Endothelial cell (in vitro differentiated cells): ENCODE measurements around the gene SGPP1. TPM values are rescaled to one million over a fixed set of nuclear protein-coding genes. Genes with fewer than 3 reads are reported as not detected.
"Not testable (repeated sequence)": the region's sequence is repeated elsewhere in the genome, so short reads cannot be mapped to it uniquely, and the experiment has no call there.

Source experiments
- DNase-seq: peaks from one replicate; pipeline ENCODE4 v3.0.0; 2021; ENCODE audit warnings: low spot score
- H3K27ac Mint-ChIP-seq: one replicate; pipeline ENCODE4 v1.8.0; 2021; ENCODE audit warnings: mixed read lengths, inconsistent platforms; ENCODE audit not compliant: unreplicated experiment
- H3K27me3 Mint-ChIP-seq: one replicate; pipeline ENCODE4 v1.8.0; 2021; ENCODE audit warnings: mild to moderate bottlenecking, moderate library complexity, mixed read lengths, inconsistent platforms; ENCODE audit not compliant: unreplicated experiment
- H3K36me3 Mint-ChIP-seq: one replicate; pipeline ENCODE4 v1.8.0; 2021; ENCODE audit warnings: mild to moderate bottlenecking, low read depth, mixed read lengths, inconsistent platforms; ENCODE audit not compliant: unreplicated experiment
- H3K4me1 Mint-ChIP-seq: one replicate; pipeline ENCODE4 v1.8.0; 2021; ENCODE audit warnings: mild to moderate bottlenecking, mixed read lengths, inconsistent platforms; ENCODE audit not compliant: unreplicated experiment
- H3K4me3 Mint-ChIP-seq: one replicate; pipeline ENCODE4 v1.8.0; 2021; ENCODE audit warnings: mild to moderate bottlenecking, mixed read lengths, inconsistent platforms; ENCODE audit not compliant: unreplicated experiment
- H3K9me3 Mint-ChIP-seq: one replicate; pipeline ENCODE4 v1.8.0; 2021; ENCODE audit warnings: mixed read lengths, inconsistent platforms; ENCODE audit not compliant: unreplicated experiment
- CTCF ChIP-seq: fragments of 200-600 bp; sonication (generic); IDR thresholded peaks from one replicate; pipeline ENCODE4 v1.5.0; 2021; ENCODE audit warnings: antibody characterized with exemption; ENCODE audit not compliant: unreplicated experiment
- total RNA-seq: library from RNA; stranded (reverse); fragmentation: NEBNext Ultra II Directional; extraction: Animal tissue kit (Norgen Biotek cat#: 25700); gene quantifications from one replicate; pipeline ENCODE4 v1.2.1, GENCODE V29; 2021; ENCODE audit not compliant: unreplicated experiment

Gene SGPP1
- total RNA-seq, 1 donor from 2014 or later = 7.9 TPM

GRCh38 chr14:63707216-63707615 lies 20.6 kb downstream of the SGPP1 start:
- Mint-ChIP-seq H3K27me3 (no peaks in the 10 kb centered on the region), H3K27ac (no peak overlapping the region), H3K4me3 (no peak overlapping the region), H3K9me3 (no peaks in the 10 kb centered on the region), H3K4me1 (no peaks in the 10 kb centered on the region), H3K36me3 (no peaks in the 10 kb centered on the region)
- no peak for TF ChIP-seq CTCF
- DNase-seq = no peak

GRCh38 chr14:63705561-63706070 lies 22.2 kb downstream of the SGPP1 start:
- no peaks in the 10 kb centered on the region for H3K36me3 Mint-ChIP-seq
- no peak overlapping the region for H3K27ac Mint-ChIP-seq
- H3K27me3 Mint-ChIP-seq = peaks cover 1% of the 10 kb centered on the region
- no peak for DNase-seq
- H3K9me3 Mint-ChIP-seq = no peaks in the 10 kb centered on the region
- peaks cover 6% of the 10 kb centered on the region for H3K4me1 Mint-ChIP-seq
- no peak for TF ChIP-seq CTCF
- H3K4me3 Mint-ChIP-seq = no peak overlapping the region

GRCh38 chr14:63702530-63702929 lies 25.3 kb downstream of the SGPP1 start:
- not testable (repeated sequence) for DNase-seq, H3K4me3 Mint-ChIP-seq, H3K4me1 Mint-ChIP-seq, H3K36me3 Mint-ChIP-seq, H3K9me3 Mint-ChIP-seq, H3K27me3 Mint-ChIP-seq, H3K27ac Mint-ChIP-seq

- Mint-ChIP-seq H3K27me3 (peaks cover 3% of the 10 kb centered on the region), H3K4me1 (peaks cover 9% of the 10 kb centered on the region), H3K27ac (no peak overlapping the region), H3K4me3 (no peak overlapping the region), H3K9me3 (no peaks in the 10 kb centered on the region), H3K36me3 (no peaks in the 10 kb centered on the region)
- no peak for TF ChIP-seq CTCF
- no peak for DNase-seq
These were observed 26.1 kb downstream of the SGPP1 start for GRCh38 chr14:63701606-63702299.

GRCh38 chr14:63692310-63693020 lies 35.4 kb downstream of the SGPP1 start:
- no peaks in the 10 kb centered on the region for H3K9me3 Mint-ChIP-seq

More at GRCh38 chr14:63692310-63693020, 35.4 kb downstream of the SGPP1 start:
- Mint-ChIP-seq H3K4me3 (no peak overlapping the region), H3K4me1 (peaks cover 4% of the 10 kb centered on the region), H3K27ac (no peak overlapping the region), H3K27me3 (no peaks in the 10 kb centered on the region), H3K36me3 (no peaks in the 10 kb centered on the region)
- no peak for TF ChIP-seq CTCF
- DNase-seq = no peak
